ENCODE results near the gene ZNF793.

DNA sequence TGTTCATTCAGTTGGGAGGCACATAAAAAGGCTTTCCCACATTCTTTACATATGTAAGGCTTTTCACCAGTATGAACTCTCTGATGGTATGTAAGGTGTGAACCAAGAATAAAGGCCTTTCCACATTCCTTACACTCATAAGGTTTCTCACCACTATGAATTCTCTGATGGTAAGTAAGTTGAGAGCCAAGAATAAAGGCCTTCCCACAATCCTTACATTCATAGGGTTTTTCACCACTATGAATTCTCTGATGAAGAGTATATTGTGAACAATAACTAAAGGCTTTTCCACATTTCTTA is 58.6 kb downstream of the ZNF793 start:
- TF ChIP-seq GATA2 (IDR thresholded peaks at IDR 0.05; ENCODE audit: low read depth, low read length) = no peak
- TF ChIP-seq GATA3 (IDR thresholded peaks at IDR 0.05; ENCODE audit: low read depth, low read length) = no peak

Measured in SH-SY5Y (cell line).